ENCODE data around the gene RLN1. TPM values are rescaled to one million over a fixed set of nuclear protein-coding genes. Genes with fewer than 3 reads are reported as not detected.
A peak's percentile ranks its signal among the peaks of the same experiment; 100 is the strongest.
"Not testable (repeated sequence)": the region's sequence is repeated elsewhere in the genome, so short reads cannot be mapped to it uniquely, and the experiment has no call there.

Gene RLN1
- total RNA-seq, 1 donor from 2014 or later, result not detected

DNA sequence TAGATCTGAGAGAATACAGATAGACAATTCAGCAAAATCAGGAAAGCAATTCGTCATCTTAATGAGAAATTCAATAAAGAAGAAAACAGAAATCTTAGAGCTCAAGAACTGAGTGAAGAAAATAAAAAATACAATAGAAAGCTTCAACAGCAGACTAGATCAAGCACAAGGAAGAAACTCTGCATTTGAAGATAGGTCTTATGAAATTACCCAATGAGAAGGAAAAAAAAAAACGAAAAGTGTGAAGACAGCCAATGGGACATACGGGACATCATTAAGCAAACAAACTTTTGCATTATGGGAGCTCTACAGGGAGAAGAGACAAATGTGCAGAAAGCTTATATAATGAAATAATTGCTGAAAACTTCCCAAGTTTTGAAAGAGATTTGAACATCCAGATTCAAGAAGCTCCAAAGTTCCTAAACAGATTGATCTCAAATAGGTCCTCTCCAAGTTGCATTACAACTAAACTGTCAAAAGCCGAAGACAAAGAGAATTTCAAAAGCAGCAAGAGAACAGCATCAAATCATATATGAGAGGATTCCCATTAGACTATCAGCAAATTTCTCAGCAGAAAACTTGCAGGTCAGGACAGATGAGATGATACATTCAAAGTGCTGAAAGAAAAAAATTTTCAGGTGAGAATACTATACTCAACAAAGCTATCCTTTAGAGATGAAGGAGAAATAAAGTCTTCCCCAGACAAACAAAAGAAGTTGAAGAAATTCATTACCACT is 24.3 kb downstream of the RLN1 start:
- H3K4me3 ChIP-seq, result no peak overlapping the region
- no peaks in the 10 kb centered on the region for H3K4me1 ChIP-seq
- TF ChIP-seq, protein P1, sequence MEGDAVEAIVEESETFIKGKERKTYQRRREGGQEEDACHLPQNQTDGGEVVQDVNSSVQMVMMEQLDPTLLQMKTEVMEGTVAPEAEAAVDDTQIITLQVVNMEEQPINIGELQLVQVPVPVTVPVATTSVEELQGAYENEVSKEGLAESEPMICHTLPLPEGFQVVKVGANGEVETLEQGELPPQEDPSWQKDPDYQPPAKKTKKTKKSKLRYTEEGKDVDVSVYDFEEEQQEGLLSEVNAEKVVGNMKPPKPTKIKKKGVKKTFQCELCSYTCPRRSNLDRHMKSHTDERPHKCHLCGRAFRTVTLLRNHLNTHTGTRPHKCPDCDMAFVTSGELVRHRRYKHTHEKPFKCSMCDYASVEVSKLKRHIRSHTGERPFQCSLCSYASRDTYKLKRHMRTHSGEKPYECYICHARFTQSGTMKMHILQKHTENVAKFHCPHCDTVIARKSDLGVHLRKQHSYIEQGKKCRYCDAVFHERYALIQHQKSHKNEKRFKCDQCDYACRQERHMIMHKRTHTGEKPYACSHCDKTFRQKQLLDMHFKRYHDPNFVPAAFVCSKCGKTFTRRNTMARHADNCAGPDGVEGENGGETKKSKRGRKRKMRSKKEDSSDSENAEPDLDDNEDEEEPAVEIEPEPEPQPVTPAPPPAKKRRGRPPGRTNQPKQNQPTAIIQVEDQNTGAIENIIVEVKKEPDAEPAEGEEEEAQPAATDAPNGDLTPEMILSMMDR (IDR thresholded peaks at IDR 0.05), result no peak
- no peaks in the 10 kb centered on the region for H3K36me3 ChIP-seq
- intact Hi-C loops (cut with DNase I), result no loop called here
- no peaks in the 10 kb centered on the region for H3K27me3 ChIP-seq
- peaks cover 8 to 10% of the 10 kb centered on the region in 2 donors for H3K9me3 ChIP-seq
- no peak overlapping the region for H3K27ac ChIP-seq
- no peak for DNase-seq (ENCODE audit: low spot score in 2 of 2)

DNA sequence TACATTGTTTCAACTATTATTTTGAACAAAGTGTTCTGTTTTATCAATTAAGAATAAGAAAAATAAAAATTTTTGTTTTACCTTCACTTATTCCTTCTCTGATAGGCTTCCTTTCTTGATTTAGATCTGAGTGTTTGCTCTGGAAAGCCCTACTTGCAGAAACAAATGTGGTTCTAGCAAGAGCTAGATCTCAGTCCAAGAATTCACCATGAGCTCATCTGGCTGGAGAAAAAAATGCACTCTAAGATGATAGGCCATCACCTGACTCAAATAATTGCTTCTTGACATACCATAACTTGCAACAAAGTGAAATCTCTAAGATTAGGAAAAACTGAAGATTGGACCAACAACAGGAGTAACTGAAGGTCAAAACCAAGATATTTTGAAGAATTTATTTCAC is 28.8 kb downstream of the RLN1 start:
- TF ChIP-seq, protein P1 (IDR thresholded peaks at IDR 0.05), result no peak
- H3K27me3 ChIP-seq, result no peaks in the 10 kb centered on the region
- no peak for DNase-seq (ENCODE audit: low spot score in 2 of 2)
- no peaks in the 10 kb centered on the region for H3K4me1 ChIP-seq
- H3K4me3 ChIP-seq, result no peak overlapping the region
- no peaks in the 10 kb centered on the region for H3K36me3 ChIP-seq
- H3K9me3 ChIP-seq, result peaks cover 3 to 8% of the 10 kb centered on the region in 2 donors
- H3K27ac ChIP-seq, result no peak overlapping the region
- intact Hi-C loops (cut with DNase I), result no loop called here

DNA sequence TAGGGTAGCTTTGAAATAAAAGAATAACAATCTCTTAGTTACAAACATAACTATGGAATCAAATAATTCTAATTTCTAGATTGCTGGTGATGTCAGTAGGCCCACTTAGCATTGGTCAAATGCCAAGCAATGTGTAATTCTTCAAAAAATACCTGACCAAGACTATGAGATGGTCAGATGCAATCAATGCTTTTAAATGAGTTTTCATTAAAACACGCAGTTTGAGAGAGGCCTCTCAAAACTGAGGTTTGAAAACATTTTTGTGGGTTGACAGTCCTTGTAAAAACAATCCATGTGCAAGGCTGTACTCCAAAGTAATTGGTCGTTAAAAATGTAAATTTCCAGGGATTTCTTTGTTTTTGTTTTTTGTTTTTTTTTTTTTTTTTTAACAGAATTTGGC is 33.9 kb downstream of the RLN1 start:
- no peak for DNase-seq (ENCODE audit: low spot score in 2 of 2)
- Histone ChIP-seq H3K4me1 (no peaks in the 10 kb centered on the region), H3K27ac (no peak overlapping the region), H3K27me3 (no peaks in the 10 kb centered on the region), H3K9me3 (no peaks in the 10 kb centered on the region), H3K4me3 (no peak overlapping the region), H3K36me3 (no peaks in the 10 kb centered on the region)
- intact Hi-C loops (cut with DNase I), result no loop called here
- TF ChIP-seq, protein P1 (IDR thresholded peaks at IDR 0.05), result no peak

DNA sequence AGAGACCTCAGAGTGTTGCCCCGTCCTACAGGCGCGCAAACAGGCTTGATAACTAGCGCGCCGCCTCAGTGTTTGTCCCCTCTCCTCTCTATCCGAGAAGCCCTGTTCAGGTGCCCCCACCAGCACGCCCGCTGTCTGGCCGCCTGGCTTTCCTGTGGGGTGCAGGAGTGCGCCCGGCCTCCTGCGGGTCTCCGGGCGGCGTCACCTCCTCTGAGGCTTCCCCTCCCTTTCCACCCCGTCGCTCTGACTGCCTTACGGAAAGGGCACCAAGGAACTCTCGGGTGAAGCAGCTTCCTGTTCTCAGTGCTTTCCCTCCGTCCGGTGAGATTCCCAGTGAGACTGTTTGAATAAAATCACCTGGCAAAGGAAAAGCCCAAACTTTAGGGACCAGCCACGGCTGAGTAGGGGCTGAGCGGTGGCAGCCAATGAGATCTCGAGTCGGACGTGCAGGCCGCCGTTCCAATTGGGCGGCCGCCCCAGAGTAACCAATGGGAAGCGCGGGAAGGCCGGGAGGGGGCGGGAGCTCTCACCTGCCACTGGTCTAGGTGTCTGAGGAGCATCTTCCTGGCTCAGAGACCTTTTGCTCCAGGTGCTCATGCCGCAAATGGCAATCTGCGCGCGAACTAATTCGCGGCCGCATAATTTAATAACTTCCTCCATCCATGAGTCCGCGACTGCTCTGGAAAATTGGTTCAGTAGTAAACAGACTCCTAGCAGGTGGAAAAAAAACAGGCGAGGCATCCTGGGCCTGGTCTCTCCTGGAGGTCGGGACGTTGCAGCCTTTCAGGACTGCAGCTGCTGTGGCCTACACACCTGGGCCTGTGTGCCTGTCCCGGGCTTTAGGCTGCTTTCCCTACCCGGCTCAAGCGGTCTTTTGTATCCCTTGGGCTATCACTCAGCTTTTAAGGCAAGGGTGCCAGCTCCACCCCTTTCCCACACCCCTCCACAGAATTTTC is 35.6 kb downstream of the RLN1 start, which contains the start of gene RLN2:
RLN2 (minus strand) TSS at position 877 of the 956 bp plus-strand sequence; CDS start at position 741, 136 bp downstream.
- H3K36me3 ChIP-seq; DNase-seq (ENCODE audit: low spot score in 2 of 2); H3K4me1 ChIP-seq; intact Hi-C loops (cut with DNase I); H3K27me3 ChIP-seq; H3K27ac ChIP-seq; H3K9me3 ChIP-seq: not testable (repeated sequence)
- H3K4me3 ChIP-seq, result peak within 1 kb of the TSS in 1 of 2 donors; percentile 46

DNA sequence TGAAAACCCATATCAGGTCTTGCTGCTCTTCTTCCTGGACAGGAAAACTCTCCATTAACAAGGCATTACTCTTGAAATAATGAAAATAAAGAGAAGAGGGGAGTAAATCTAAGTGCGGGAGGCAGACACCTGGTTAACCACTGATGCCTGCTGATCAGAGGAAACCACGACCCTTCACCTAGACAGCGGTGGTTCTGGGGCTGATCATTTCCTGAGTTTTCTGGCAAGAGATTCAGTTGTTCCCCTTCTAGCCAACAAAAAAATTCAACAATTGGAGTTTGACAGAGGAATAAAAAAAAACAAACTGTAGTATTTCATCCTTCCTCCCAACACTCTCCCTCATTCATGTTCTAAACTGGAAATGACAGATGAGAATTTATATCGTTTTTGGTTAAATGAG is 38.1 kb downstream of the RLN1 start:
- Histone ChIP-seq H3K27me3 (no peaks in the 10 kb centered on the region), H3K4me1 (no peaks in the 10 kb centered on the region), H3K4me3 (no peak overlapping the region), H3K27ac (no peak overlapping the region), H3K9me3 (no peaks in the 10 kb centered on the region), H3K36me3 (no peaks in the 10 kb centered on the region)
- DNase-seq (ENCODE audit: low spot score in 2 of 2), result no peak
- intact Hi-C loops (cut with DNase I), result no loop called here
- TF ChIP-seq, protein P1 (IDR thresholded peaks at IDR 0.05), result no peak

DNA sequence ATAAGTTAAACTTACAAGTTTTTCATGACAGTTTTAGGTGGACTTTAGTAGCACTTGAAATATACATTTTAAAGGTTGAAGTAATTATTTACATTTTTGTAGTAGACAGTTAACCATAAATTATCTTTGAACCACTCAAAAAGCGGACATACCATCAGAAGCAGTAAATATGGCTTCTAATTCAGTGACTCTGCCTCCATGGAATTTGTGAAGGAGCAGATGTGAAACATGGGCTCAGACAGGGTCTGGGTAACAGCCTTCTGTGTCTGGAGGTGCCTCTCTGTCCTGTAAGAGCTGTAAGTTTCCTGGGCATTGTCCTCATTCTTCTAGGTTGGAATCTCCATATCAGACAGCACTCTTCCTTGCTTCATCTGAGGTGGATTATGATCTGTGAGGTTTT is 47.5 kb downstream of the RLN1 start:
- Histone ChIP-seq H3K27ac (no peak overlapping the region), H3K9me3 (no peaks in the 10 kb centered on the region), H3K4me1 (no peaks in the 10 kb centered on the region), H3K27me3 (no peaks in the 10 kb centered on the region), H3K36me3 (no peaks in the 10 kb centered on the region), H3K4me3 (no peak overlapping the region)
- no peak for DNase-seq (ENCODE audit: low spot score in 2 of 2)
- intact Hi-C loops (cut with DNase I), result no loop called here
- TF ChIP-seq, protein P1 (IDR thresholded peaks at IDR 0.05), result no peak

Measured in ascending aorta (tissue), 2 donors.